Non-pigmented ciliary epithelial cell (primary cell): ENCODE results near the gene ZFYVE21.
"Not testable (repeated sequence)": the region's sequence is repeated elsewhere in the genome, so short reads cannot be mapped to it uniquely, and the experiment has no call there.

Source experiments
- DNase-seq: peaks from one replicate; pipeline ENCODE4 v3.0.0-alpha.2; 2010; ENCODE audit warnings: low read depth

ZFYVE21 gene

DNA sequence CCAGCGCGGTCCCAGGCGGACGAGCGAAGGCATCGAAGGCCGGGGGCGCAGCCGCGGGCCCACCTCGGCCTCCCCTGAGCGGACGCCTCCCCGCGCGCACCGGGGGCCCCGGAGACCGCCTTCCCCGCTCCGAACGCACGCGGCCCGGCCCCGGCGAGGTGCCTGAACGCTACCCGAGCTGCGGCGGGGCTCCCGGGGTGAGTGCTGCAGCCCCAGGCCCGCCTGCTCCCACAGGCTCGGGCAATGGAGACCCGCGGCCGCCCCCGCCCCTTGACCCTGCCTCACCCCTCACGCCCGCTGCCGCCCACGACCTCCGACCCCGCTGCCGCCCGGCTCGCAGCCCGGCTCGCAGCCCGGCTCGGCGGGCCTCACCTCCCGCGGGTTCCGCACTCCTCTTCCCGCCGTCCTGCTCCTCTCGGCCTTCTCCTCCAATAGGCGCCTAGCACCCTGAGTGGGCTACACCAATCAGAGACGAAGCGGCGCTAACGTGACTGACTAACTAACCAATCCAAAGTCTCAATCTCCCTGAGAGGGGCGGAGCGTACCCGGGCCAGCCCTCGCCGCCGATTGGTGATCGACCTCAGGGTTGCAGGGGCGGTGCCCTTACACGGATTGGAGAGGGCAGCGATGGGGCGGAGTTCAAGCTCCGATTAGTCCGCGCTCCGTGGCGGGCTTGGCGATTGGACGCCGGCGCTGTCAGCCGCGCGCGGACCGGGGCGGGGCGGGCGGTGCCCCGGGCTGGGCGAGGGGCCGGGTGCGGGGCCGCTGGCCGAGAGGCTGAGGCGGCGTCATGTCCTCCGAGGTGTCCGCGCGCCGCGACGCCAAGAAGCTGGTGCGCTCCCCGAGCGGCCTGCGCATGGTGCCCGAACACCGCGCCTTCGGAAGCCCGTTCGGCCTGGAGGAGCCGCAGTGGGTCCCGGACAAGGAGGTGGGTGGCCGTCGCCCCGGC, at the start of gene ZFYVE21, which contains the start of gene XRCC3:
Gene ZFYVE21 (plus strand): TSS at position 759 of the 949 bp plus-strand sequence. CDS start 32 bp downstream, at position 791.
Gene XRCC3 (minus strand): TSS at position 400 of the 949 bp plus-strand sequence. CDS start 4,364 bp downstream, outside the sequence.
- peak; percentile 96 for DNase-seq

DNA sequence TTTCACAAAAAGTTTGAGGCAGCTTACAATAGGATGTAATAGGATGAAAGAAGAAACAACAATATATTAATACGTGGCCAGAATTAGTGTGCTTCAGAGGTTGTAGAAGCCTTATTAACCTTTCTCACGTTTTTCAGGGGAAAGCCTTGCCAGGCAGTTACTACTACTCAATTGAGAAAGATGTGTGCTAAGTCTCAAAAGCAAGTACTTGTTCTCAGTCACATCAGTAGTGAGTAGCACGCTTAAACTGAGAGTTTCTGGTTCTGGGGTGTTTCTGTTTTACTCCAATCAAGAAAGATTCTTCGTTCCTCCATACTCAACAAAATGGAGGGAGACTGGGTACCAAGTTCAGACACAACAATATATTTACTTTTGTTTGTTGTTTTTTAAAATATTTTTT, 47.9 kb upstream of the ZFYVE21 start:
- DNase-seq, result no peak

- DNase-seq, result no peak
These were observed 47.5 kb upstream of the ZFYVE21 start for GRCh38 chr14:103668117-103668516.

DNA sequence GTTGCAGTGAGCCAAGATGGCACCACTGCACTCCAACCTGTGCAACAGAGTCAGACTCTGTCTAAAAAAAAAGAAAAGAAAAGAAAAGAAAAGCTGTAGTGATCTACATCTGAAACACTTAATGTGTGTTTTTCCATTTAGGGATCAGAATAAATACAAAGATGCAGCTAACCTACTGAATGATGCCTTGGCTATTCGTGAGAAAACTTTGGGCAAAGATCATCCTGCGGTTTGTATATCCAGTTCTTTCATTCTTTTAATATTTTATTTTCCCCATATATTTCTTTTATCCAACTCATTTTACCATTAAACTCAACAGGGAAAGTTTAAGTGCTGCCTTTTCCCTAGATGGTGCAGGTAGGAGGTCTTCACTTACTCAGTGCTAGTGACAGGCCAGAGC, 46.2 kb upstream of the ZFYVE21 start:
- no peak for DNase-seq

- DNase-seq, result no peak
These were observed 43.7 kb upstream of the ZFYVE21 start for GRCh38 chr14:103671911-103672310.

GRCh38 chr14:103675957-103676356, 39.7 kb upstream of the ZFYVE21 start:
- no peak for DNase-seq

DNA sequence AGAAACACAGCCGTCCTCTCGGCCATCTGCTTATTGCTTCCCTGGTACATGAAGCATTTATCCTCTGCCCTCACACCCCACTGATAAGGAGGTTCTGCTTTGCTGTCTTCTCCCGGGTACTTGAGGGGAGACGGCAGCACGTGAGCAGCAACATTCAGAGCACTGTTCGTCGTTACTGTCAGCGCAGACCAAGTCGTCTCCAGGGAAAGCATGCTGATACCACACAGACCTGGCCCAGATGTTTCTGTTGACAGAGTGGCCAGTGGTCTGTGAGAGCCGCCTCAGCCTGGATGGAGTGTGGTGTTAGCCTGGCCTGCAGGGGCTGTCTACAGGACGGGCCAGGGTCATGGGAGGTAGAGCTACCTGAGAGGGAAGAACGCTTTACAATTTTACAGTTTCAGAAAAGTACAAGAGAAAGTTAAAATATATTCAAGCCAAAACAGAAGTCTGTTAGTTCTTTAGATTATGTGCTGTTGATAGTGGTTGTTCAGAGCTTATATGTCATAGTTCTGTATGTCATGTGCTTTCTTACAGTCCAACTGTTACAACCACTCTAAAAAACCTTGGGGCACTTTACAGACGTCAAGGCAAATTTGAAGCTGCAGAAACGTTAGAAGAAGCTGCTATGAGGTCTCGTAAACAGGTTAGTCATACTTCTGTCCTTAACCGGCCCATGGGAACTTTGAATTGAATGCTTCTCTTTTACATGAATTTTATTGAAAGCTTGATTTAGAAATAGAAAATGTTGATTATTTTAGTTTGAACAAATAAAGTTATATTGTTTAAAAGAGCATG, 38.5 kb upstream of the ZFYVE21 start:
- no peak for DNase-seq

GRCh38 chr14:103679351-103679750, 36.3 kb upstream of the ZFYVE21 start:
- no peak for DNase-seq

DNA sequence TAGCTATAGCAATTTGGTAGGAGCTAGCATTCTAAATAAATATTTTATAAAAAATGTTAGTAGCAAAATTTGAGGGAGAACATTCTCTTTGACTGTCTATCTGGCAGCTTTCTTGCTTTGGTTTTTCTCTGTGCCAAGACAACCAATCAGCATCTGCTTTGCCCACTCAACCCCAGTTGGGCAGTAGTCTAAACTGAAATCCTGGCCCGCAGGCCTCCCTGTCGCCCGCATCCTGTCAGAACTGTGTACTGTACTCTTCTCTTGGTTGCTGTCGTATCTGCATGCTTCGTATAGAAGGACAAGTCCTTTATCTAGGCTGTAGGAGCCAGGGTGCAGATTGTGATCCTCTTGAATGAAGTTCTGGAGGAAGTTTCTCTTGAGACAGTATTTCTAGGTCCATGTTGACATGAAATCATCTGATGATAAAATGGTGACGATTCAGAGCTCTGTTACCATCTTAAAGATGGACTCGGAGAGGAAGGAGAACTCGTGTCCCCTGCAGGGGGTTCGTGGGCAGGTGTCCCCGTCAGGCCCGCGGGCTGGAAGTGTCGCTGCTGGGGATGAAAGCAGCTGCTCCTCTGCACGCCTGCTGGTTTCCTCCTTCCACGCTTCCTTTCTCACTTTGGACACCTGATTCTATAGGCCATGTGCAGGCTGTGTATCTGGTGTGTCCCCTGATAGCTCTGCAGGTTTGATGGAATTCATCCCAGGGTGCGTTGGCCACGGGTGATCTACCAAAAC, 34.9 kb upstream of the ZFYVE21 start:
- DNase-seq, result no peak

DNA sequence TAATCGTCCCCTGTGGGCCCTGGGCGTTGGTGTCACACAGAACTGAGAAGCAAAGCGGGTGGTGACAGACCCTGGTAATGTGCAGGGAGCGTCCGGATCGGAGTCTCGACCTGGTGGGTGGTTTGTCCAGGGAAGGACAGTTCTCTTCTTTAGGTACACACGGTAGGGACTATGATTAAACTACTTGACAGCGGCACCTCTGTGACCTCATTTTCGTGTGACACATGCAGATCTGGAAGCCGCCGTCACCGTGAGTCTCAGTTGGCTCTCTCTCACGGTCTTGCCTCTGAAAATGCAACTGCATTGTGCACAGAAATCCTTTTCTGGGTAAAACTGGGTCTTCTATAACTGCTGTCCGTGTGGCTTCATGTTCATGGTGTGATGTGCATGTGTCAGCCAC, 32.5 kb upstream of the ZFYVE21 start:
- DNase-seq, result no peak

- no peak for DNase-seq
These were observed 31.1 kb upstream of the ZFYVE21 start for GRCh38 chr14:103684471-103684870.

GRCh38 chr14:103684871-103685270, 30.7 kb upstream of the ZFYVE21 start:
- DNase-seq, result no peak

GRCh38 chr14:103685276-103686211, 30.1 kb upstream of the ZFYVE21 start:
- no peak for DNase-seq

- no peak for DNase-seq
These were observed 28.7 kb upstream of the ZFYVE21 start for GRCh38 chr14:103686831-103687485.

GRCh38 chr14:103687712-103688111, 27.9 kb upstream of the ZFYVE21 start:
- DNase-seq, result no peak

GRCh38 chr14:103688441-103688840, 27.2 kb upstream of the ZFYVE21 start:
- DNase-seq, result no peak

DNA sequence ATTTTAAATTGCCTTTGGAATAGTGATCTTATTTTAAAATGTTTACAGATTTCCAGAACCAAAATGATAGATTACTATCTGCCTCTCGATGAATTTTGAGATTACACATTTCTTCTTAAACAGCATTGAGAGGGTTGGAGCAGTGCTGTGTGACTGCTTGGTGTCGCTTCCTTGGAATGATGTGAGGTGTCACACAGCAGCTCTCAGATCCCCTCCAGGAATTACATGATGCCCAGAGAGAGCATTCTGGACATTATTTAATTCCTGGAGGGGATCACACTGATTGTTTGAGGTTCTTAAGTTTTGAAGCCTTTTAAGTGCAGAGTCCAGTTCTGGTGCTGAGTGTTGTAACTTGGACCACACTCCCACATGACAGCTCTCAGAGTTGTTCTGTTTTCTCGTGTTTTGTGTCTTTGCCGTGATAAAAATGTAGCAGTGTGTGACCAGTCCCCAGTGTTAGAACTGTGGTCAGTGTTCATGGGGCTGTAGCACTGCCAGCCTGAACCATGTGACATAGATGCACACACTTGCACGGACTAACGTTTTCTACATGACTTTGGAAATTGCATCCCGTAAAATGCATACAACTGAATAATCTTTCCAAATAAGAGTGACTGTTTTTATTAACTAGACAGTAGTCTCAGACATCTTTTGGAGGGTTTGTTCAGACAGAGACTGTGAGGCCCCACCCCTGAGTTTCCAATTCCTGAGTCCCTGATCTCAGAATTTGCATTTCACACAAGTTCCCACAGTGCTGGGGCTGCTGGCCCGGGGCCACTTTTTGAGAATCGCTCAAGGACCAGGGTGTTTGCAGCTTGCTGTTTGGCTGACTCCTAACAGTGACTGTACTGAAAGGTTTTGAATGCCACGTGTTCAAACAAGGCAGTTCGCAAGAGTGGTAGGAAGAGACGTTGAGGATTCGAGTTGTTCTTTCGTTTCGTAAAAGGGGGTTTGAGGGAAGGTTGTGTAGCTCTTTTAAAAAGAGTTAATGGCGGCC, 26.4 kb upstream of the ZFYVE21 start:
- DNase-seq, result no peak

DNA sequence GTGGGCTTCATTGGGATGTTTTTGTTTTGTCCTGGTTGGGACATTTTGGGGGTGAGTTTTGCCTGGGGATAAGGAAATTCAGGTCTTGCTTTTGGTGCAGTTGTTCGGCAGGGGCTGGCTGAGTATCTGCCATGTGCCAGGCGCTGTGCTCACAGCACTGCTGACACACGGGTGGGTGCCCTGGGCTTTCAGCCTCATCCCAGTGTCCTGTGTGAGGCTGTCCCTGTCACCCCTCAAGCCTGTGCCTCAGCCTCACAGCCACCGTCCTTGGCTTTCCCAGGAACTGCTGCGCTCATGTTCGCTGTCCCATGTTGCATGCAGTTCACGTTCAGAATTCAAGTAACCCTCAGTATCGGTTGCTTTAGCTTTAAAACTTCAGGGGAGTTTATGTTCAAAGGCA, 25.3 kb upstream of the ZFYVE21 start:
- no peak for DNase-seq

GRCh38 chr14:103691655-103692054, 24.0 kb upstream of the ZFYVE21 start:
- not testable (repeated sequence) for DNase-seq
